A673 (cell line): ENCODE measurements around the gene ACSL6. TPM values are rescaled to one million over a fixed set of nuclear protein-coding genes. Genes with fewer than 3 reads are reported as not detected.

Source experiments
- BruUV-seq: library from RNA; stranded (reverse); fragments of 400-500 nt; replicated peaks from 2 replicates; lab custom pipeline; 2021; lab: Mats Ljungman, UMichigan
- CTCF ChIA-PET: fragments of 300-600 bp; sonication (Branson Sonifier 250); formaldehyde crosslinking; loops from one replicate; lab custom pipeline; 2022; ENCODE audit warnings: antibody characterized with exemption; lab: Charles Lee
- POLR2A ChIA-PET: fragments of 300-600 bp; sonication (Branson Sonifier 250); formaldehyde crosslinking; loops from one replicate; lab custom pipeline; 2022; ENCODE audit warnings: antibody characterized with exemption; ENCODE audit not compliant: low non-redundant PET; lab: Charles Lee
- DNase-seq: peaks from one replicate; pipeline ENCODE4 v3.0.0-alpha.2; 2015; ENCODE audit warnings: low spot score
- H3K27ac ChIP-seq: fragments of 200-600 bp; sonication (generic); 2 replicates; pipeline ENCODE4 v1.5.1; 2016; ENCODE audit warnings: mixed run types, low read depth, mild to moderate bottlenecking, mixed read lengths, antibody characterized with exemption, low read length; ENCODE audit not compliant: poor library complexity, severe bottlenecking
- H3K27me3 ChIP-seq: fragments of 200-600 bp; sonication (generic); replicated peaks from 2 replicates; pipeline ENCODE4 v1.6.1; 2017; ENCODE audit warnings: mixed run types, low read depth, mild to moderate bottlenecking, mixed read lengths, antibody characterized with exemption, low read length; ENCODE audit not compliant: insufficient read depth, poor library complexity
- H3K36me3 ChIP-seq: fragments of 200-600 bp; sonication (generic); 2 replicates; pipeline ENCODE4 v1.6.1; 2016; ENCODE audit warnings: mixed run types, mild to moderate bottlenecking, mixed read lengths, antibody characterized with exemption, low read length; ENCODE audit not compliant: insufficient read depth, poor library complexity, severe bottlenecking
- H3K4me1 ChIP-seq: fragments of 200-600 bp; sonication (generic); 2 replicates; pipeline ENCODE4 v1.6.1; 2017; ENCODE audit warnings: mixed run types, mild to moderate bottlenecking, mixed read lengths, antibody characterized with exemption, low read length; ENCODE audit not compliant: insufficient read depth, poor library complexity, severe bottlenecking
- H3K4me3 ChIP-seq: fragments of 200-600 bp; sonication (generic); 2 replicates; pipeline ENCODE4 v1.5.1; 2016; ENCODE audit warnings: low read depth, mixed run types, mild to moderate bottlenecking, mixed read lengths, low read length; ENCODE audit not compliant: poor library complexity, severe bottlenecking
- H3K9me3 ChIP-seq: fragments of 200-600 bp; sonication (generic); 2 replicates; pipeline ENCODE4 v1.6.1; 2016; ENCODE audit warnings: mixed run types, low read depth, mild to moderate bottlenecking, mixed read lengths, antibody characterized with exemption, low read length; ENCODE audit not compliant: poor library complexity, severe bottlenecking
- CTCF ChIP-seq: fragments of 300-800, 200-600 bp; sonication (generic); conservative IDR thresholded peaks from 2 replicates; pipeline ENCODE4 v1.5.1; 2017; ENCODE audit warnings: low read depth, mild to moderate bottlenecking, antibody characterized with exemption, low read length, moderate library complexity, mixed read lengths
- EZH2 ChIP-seq: fragments of 200-600 bp; sonication (generic); IDR thresholded peaks from 2 replicates; pipeline ENCODE4 v1.6.1; 2017; ENCODE audit warnings: borderline replicate concordance, low read depth, mild to moderate bottlenecking, mixed read lengths, antibody characterized with exemption, low read length; ENCODE audit not compliant: poor library complexity, severe bottlenecking
- intact Hi-C: fragments of 100-400 bp; cut with micrococcal nuclease; formaldehyde crosslinking; loops from one replicate; pipeline ENCODE4 v1.10.0; 2022; ENCODE audit not compliant: unreplicated experiment
- total RNA-seq: library from RNA; stranded (reverse); gene quantifications from 2 replicates; pipeline ENCODE4 v1.2.3, GENCODE V29; 2021

Gene ACSL6
- total RNA-seq, 1 experiment from 2014 or later = not detected

- no TSS peak for BruUV-seq
- intact Hi-C loops = no loop called here
- Histone ChIP-seq H3K36me3 (no peaks in the 10 kb centered on the region), H3K27me3 (peaks cover 13% of the 10 kb centered on the region), H3K27ac (no peak overlapping the region), H3K9me3 (peaks cover 5% of the 10 kb centered on the region), H3K4me3 (no peak overlapping the region), H3K4me1 (no peaks in the 10 kb centered on the region)
- no peak for DNase-seq
- TF ChIP-seq EZH2 = no peak
- no peak for TF ChIP-seq CTCF
- CTCF ChIA-PET = no interaction called here
- POLR2A ChIA-PET = no interaction called here
Measured at GRCh38 chr5:131928957-131929356, 82.5 kb downstream of the ACSL6 start.

- intact Hi-C loops = no loop called here
- CTCF ChIA-PET = no interaction called here
Measured at GRCh38 chr5:131926168-131926567, 85.3 kb downstream of the ACSL6 start.

GRCh38 chr5:131916481-131916880 lies 95.0 kb downstream of the ACSL6 start:
- H3K9me3 ChIP-seq = no peaks in the 10 kb centered on the region
- H3K36me3 ChIP-seq = no peaks in the 10 kb centered on the region
- H3K27ac ChIP-seq = no peak overlapping the region
- H3K4me1 ChIP-seq = no peaks in the 10 kb centered on the region
- no peak overlapping the region for H3K4me3 ChIP-seq
- ChIA-PET POLR2A (interaction anchor here (0.7 kb wide), 1 partner anchor 92 kb away, joined by 3 read pairs; no protein-coding TSS in a partner anchor), CTCF (no interaction called here)
- DNase-seq = no peak
- BruUV-seq = no TSS peak
- intact Hi-C loops = no loop called here
- no peak for TF ChIP-seq CTCF
- TF ChIP-seq EZH2 = no peak
- peaks cover 30% of the 10 kb centered on the region for H3K27me3 ChIP-seq

More at GRCh38 chr5:131926168-131926567, 85.3 kb downstream of the ACSL6 start:
- no peak for DNase-seq
- Histone ChIP-seq H3K27ac (no peak overlapping the region), H3K27me3 (peaks cover 3% of the 10 kb centered on the region), H3K4me1 (no peaks in the 10 kb centered on the region), H3K36me3 (no peaks in the 10 kb centered on the region), H3K4me3 (no peak overlapping the region), H3K9me3 (peaks cover 5% of the 10 kb centered on the region)
- POLR2A ChIA-PET = no interaction called here
- no peak for TF ChIP-seq CTCF
- no peak for TF ChIP-seq EZH2
- no TSS peak for BruUV-seq
